GM12878 (cell line): ENCODE measurements around the gene TNP2. TPM values are rescaled to one million over a fixed set of nuclear protein-coding genes. Genes with fewer than 3 reads are reported as not detected.

ENCODE experiments used
- ATAC-seq: fragments of 200-7000 bp; cut with Tn5 transposase; 3 replicates; pipeline ENCODE4 v1.9.1; 2020; ENCODE audit warnings: mild to moderate bottlenecking, moderate library complexity
- BruUV-seq: library from RNA; stranded (reverse); fragments of 400-500 nt; replicated peaks from 2 replicates; lab custom pipeline; 2021; lab: Mats Ljungman, UMichigan
- CTCF ChIA-PET: fragments of 300-600 bp; sonication (Branson Sonifier 250); formaldehyde crosslinking; extraction: SDS; loops from one replicate; lab custom pipeline; 2021; ENCODE audit warnings: inconsistent platforms; lab: Yijun Ruan, JAX
- POLR2A ChIA-PET: fragments of 350-600 bp; formaldehyde crosslinking; extraction: SDS; loops from one replicate; lab custom pipeline; 2021; ENCODE audit warnings: inconsistent platforms; lab: Charles Lee
- RAD21 ChIA-PET: fragments of 300-600 bp; sonication (Branson Sonifier 250); formaldehyde crosslinking; loops from one replicate; lab custom pipeline; 2023; ENCODE audit warnings: antibody characterized with exemption; ENCODE audit not compliant: unreplicated experiment; lab: Charles Lee
- SMC1A ChIA-PET: fragments of 300-600 bp; sonication (Branson Sonifier 250); formaldehyde crosslinking; loops from one replicate; lab custom pipeline; 2023; ENCODE audit not compliant: unreplicated experiment, uncharacterized antibody; lab: Charles Lee
- DNase-seq: peaks from one replicate; pipeline ENCODE4 v3.0.0-alpha.2; 2011; ENCODE audit warnings: low read depth, low spot score
- FAIRE-seq: peaks from 3 replicates; lab custom pipeline; 2011; peaks lifted over from hg19 to GRCh38; lab: Jason Lieb, UNC
- H2AFZ ChIP-seq: 2 replicates; pipeline ENCODE4 v1.6.0; 2011; ENCODE audit warnings: low read depth, low read length, control low read depth; ENCODE audit not compliant: control insufficient read depth
- H3K27ac ChIP-seq: 2 replicates; pipeline ENCODE4 v1.5.1; 2011; ENCODE audit warnings: control low read depth; ENCODE audit not compliant: control insufficient read depth, insufficient read depth
- H3K27me3 ChIP-seq, 2 experiments: replicated peaks in 1 of 2; 2 replicates each; pipeline versions ENCODE4 v1.6.0 to v1.6.1; 2011; ENCODE audit warnings: low read length in 1 of 2; ENCODE audit not compliant: control insufficient read depth in 2 of 2, insufficient read depth in 2 of 2
- H3K36me3 ChIP-seq, 2 experiments: 2 replicates each; pipeline ENCODE4 v1.5.1; 2011; ENCODE audit warnings: low read length in 1 of 2; ENCODE audit not compliant: control insufficient read depth in 2 of 2, insufficient read depth in 2 of 2
- H3K4me1 ChIP-seq: 2 replicates; pipeline ENCODE4 v1.6.1; 2011; ENCODE audit warnings: mild to moderate bottlenecking, low read length, moderate library complexity, mixed read lengths; ENCODE audit not compliant: control insufficient read depth, insufficient read depth
- H3K4me2 ChIP-seq: 2 replicates; pipeline ENCODE4 v1.6.0; 2011; ENCODE audit warnings: control low read depth; ENCODE audit not compliant: control insufficient read depth, insufficient read depth
- H3K4me3 ChIP-seq: fragments of 200-600 bp; sonication (generic); 2 replicates; pipeline ENCODE4 v1.5.1; 2016
- H3K79me2 ChIP-seq: 2 replicates; pipeline ENCODE4 v1.6.0; 2011; ENCODE audit warnings: low read length; ENCODE audit not compliant: control insufficient read depth, insufficient read depth
- H3K9ac ChIP-seq: 2 replicates; pipeline ENCODE4 v1.8.0; 2011; ENCODE audit warnings: low read length, control low read depth, mixed read lengths; ENCODE audit not compliant: control insufficient read depth, insufficient read depth
- H3K9me3 ChIP-seq: replicated peaks from 3 replicates; pipeline ENCODE4 v1.5.1; 2011; ENCODE audit warnings: mild to moderate bottlenecking, low read length; ENCODE audit not compliant: control insufficient read depth, insufficient read depth
- H4K20me1 ChIP-seq: 2 replicates; pipeline ENCODE4 v1.6.0; 2011; ENCODE audit not compliant: control insufficient read depth, insufficient read depth
- CBX5 ChIP-seq: sonication (generic); IDR thresholded peaks from 2 replicates; pipeline ENCODE4 v1.6.1; 2016; ENCODE audit warnings: low read depth, moderate library complexity, mild to moderate bottlenecking, inconsistent platforms
- EED ChIP-seq: sonication (generic); IDR thresholded peaks from 2 replicates; pipeline ENCODE4 v1.6.1; 2016; ENCODE audit warnings: antibody characterized with exemption, low read depth
- WGBS: methylation state at CpG from one replicate; pipeline ENCODE4 v1.1.6; 2016; ENCODE audit warnings: low lambda C conversion rate; ENCODE audit not compliant: insufficient replicate concordance, insufficient coverage; ENCODE audit errors: missing lambda C conversion rate; 5-methylcytosine and 5-hydroxymethylcytosine counted together
- in situ Hi-C: fragments of 300-500 bp; cut with MboI; formaldehyde crosslinking; loops from 9 replicates; pipeline ENCODE4 v1.14.3; 2018; ENCODE audit warnings: mixed read lengths
- intact Hi-C: fragments of 100-400 bp; cut with micrococcal nuclease; formaldehyde crosslinking; loops from one replicate; pipeline ENCODE4 v1.14.2; 2022; ENCODE audit not compliant: unreplicated experiment
- microRNA-seq: library from miRNA; unstranded; fragments of <30 nt; microRNA quantifications from one replicate; pipeline ENCODE4, GENCODE V29; 2018
- polyA plus RNA-seq, 11 experiments: library from polyadenylated mRNA; depleted of rRNA in 4 of 11; unstranded in 6 of 11; stranded (reverse) in 5 of 11; fragments of >200 nt; fragmentation: Nextera tagmentation in 4 of 11; fragmentation: Illumina TruSeq in 1 of 11; extraction: Ambion mirVana in 4 of 11; extraction: Trizol in 1 of 11; gene quantifications; 1 replicate in 1 of 11; 2 replicates in 10 of 11; pipeline versions ENCODE4 v1.2.1 to v1.2.3, GENCODE V29; 2011 to 2016; ENCODE audit warnings: inconsistent platforms in 2 of 11, missing spikeins in 2 of 11, low read depth in 1 of 11
- small RNA-seq: library from RNA; depleted of rRNA; stranded (forward); fragments of <200 nt; gene quantifications from one replicate; pipeline ENCODE3, GENCODE V24; 2014
- total RNA-seq, 4 experiments: library from RNA; depleted of rRNA in 3 of 4; stranded (reverse); fragments of >200 nt in 3 of 4; fragmentation: Illumina TruSeq in 1 of 4; extraction: Trizol in 1 of 4; gene quantifications; 2 replicates each; pipeline versions ENCODE4 v1.2.1 to v1.2.3, GENCODE V29; 2013 to 2021
- TF ChIP-seq, protein P1 (sequence below), 3 experiments: IDR thresholded peaks in 2 of 3; conservative IDR thresholded peaks in 1 of 3; 2 replicates each; pipeline ENCODE4 v1.5.1; 2011; ENCODE audit warnings: low read depth in 3 of 3, low read length in 3 of 3, mild to moderate bottlenecking in 3 of 3, control low read depth in 2 of 3, moderate library complexity in 2 of 3, inconsistent platforms in 1 of 3, mixed read lengths in 1 of 3; ENCODE audit not compliant: control insufficient read depth in 2 of 3, insufficient read depth in 1 of 3; ENCODE audit errors: extremely low read depth in 1 of 3

The TNP2 gene
- total and polyA plus RNA-seq, 10 of the 15 experiments (the other 5 are each of a cell fraction or from before 2014, with no cell fraction given) = not detected

DNA sequence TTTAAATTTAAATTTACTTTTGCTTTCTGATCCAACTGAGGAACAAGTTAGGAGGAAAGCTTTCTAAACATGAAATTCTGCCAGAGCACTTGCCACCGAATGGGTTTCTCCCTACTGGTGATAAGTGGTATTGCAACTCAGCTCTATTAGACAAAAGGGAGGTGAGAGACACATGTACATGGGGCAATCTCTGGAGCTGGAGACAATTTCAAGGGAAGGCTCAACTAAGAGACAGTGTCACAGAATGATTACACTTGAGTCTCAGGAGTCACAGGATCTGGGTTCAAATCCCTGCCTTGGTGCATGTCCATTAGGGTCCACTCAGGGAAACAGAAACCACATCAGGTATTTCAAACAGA lies 50.5 kb downstream of the TNP2 start:
- H3K9ac ChIP-seq = no peak overlapping the region
- BruUV-seq = no TSS peak
- FAIRE-seq = no peak
- H2AFZ ChIP-seq = no peak overlapping the region
- in situ Hi-C loops = no loop called here
- no peaks in the 10 kb centered on the region for H3K27me3 ChIP-seq
- H4K20me1 ChIP-seq = no peaks in the 10 kb centered on the region
- TF ChIP-seq EED (no peak), CBX5 (peak; percentile 46; the same call in 1 of the 2 replicates)
- TF ChIP-seq, protein P1, sequence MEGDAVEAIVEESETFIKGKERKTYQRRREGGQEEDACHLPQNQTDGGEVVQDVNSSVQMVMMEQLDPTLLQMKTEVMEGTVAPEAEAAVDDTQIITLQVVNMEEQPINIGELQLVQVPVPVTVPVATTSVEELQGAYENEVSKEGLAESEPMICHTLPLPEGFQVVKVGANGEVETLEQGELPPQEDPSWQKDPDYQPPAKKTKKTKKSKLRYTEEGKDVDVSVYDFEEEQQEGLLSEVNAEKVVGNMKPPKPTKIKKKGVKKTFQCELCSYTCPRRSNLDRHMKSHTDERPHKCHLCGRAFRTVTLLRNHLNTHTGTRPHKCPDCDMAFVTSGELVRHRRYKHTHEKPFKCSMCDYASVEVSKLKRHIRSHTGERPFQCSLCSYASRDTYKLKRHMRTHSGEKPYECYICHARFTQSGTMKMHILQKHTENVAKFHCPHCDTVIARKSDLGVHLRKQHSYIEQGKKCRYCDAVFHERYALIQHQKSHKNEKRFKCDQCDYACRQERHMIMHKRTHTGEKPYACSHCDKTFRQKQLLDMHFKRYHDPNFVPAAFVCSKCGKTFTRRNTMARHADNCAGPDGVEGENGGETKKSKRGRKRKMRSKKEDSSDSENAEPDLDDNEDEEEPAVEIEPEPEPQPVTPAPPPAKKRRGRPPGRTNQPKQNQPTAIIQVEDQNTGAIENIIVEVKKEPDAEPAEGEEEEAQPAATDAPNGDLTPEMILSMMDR (IDR thresholded peaks at IDR 0.05 in 2 of 3, conservative IDR thresholded peaks at IDR 0.05 in 1 of 3; ENCODE audit: control insufficient read depth in 2 of 3, extremely low read depth in 1 of 3, insufficient read depth in 1 of 3, low read depth in 3 of 3, low read length in 3 of 3) = peak in 2 of 3 experiments; percentile 54 to 55; a peak in 4 of 6 replicates
- intact Hi-C loops = no loop called here
- no peak overlapping the region for H3K27ac ChIP-seq
- ChIA-PET POLR2A (interaction anchor here (0.6 to 2.1 kb wide), 3 partner anchors 9 to 26 kb away, joined by 3 to 9 read pairs (median 4); no protein-coding TSS in a partner anchor), SMC1A (interaction anchor here (0.6 to 2.7 kb wide), 9 partner anchors 9 to 37 kb away, joined by 3 to 12 read pairs (median 3); partner anchors contain the start of gene SOCS1), CTCF (interaction anchor here (0.8 to 1.7 kb wide), 6 partner anchors 9 to 138 kb away, joined by 3 to 4 read pairs (median 3); no protein-coding TSS in a partner anchor), RAD21 (interaction anchor here (1.0 to 2.0 kb wide), 2 partner anchors 9 to 37 kb away, joined by 3 to 8 read pairs; partner anchors contain the start of gene SOCS1)
- no peak for DNase-seq
- H3K4me3 ChIP-seq = no peak overlapping the region
- H3K79me2 ChIP-seq = no peaks in the 10 kb centered on the region
- H3K36me3 ChIP-seq = no peaks in the 10 kb centered on the region
- no peak overlapping the region for H3K4me2 ChIP-seq
- ATAC-seq = no peak
- peaks cover 1% of the 10 kb centered on the region; the same call in 1 of the 2 replicates for H3K4me1 ChIP-seq
- peaks cover 12% of the 10 kb centered on the region for H3K9me3 ChIP-seq
- WGBS = 91% methylated on average over 1 of the region's 1 CpG

Small RNA genes lying within 50 kb of the gene (microRNA-seq; reads per million reads assigned to microRNA genes)
- gene MIR548H2 = not detected

Small RNA genes lying within 50 kb of the gene (small RNA-seq; reads per million reads assigned to genes)
- not detected for gene MIR548H2
- not detected for gene RF00019
- gene RF00554 = not detected

Other genes starting within 250 kb of the TNP2 start
- gene SOCS1, start 13.1 kb downstream of the TNP2 start, total RNA-seq (2014; rRNA removed) = 9.8 and 10.1 TPM in 2 replicates
- gene SOCS1, start 13.1 kb downstream of the TNP2 start, total RNA-seq (2014; rRNA removed; fragmentation: Illumina TruSeq; extraction: Trizol) = 2.7 and 3.8 TPM in 2 replicates
- gene SOCS1, start 13.1 kb downstream of the TNP2 start, total RNA-seq (2021) = 35.4 and 37.2 TPM in 2 replicates
- gene SOCS1, start 13.1 kb downstream of the TNP2 start, polyA plus RNA-seq (2011; rRNA removed) = 4.8 and 12.3 TPM in 2 replicates
- gene SOCS1, start 13.1 kb downstream of the TNP2 start, polyA plus RNA-seq (2014; fragmentation: Illumina TruSeq; extraction: Trizol) = 0.41 and 2.4 TPM in 2 replicates
- gene SOCS1, start 13.1 kb downstream of the TNP2 start, polyA plus RNA-seq (2014; fragmentation: Nextera tagmentation; extraction: Ambion mirVana) = 1 to 10 TPM in 1 of 2 experiments, under 1 TPM in 1; 0.42 to 1.2 TPM
- 39.8 and 43.4 TPM in 2 replicates for gene SOCS1, start 13.1 kb downstream of the TNP2 start, polyA plus RNA-seq (2014; rRNA removed)
- 10 to 100 TPM; 16.4 to 25.8 TPM for gene SOCS1, start 13.1 kb downstream of the TNP2 start, polyA plus RNA-seq (2016; fragmentation: Nextera tagmentation; extraction: Ambion mirVana)
- not detected in 2 replicates for gene PRM3, start 4.3 kb upstream of the TNP2 start, total RNA-seq (2014; rRNA removed)
- gene PRM3, start 4.3 kb upstream of the TNP2 start, total RNA-seq (2014; rRNA removed; fragmentation: Illumina TruSeq; extraction: Trizol) = not detected in 2 replicates
- not detected in 2 replicates for gene PRM3, start 4.3 kb upstream of the TNP2 start, total RNA-seq (2021)
- not detected in 2 replicates for gene PRM3, start 4.3 kb upstream of the TNP2 start, polyA plus RNA-seq (2011; rRNA removed)
- gene PRM3, start 4.3 kb upstream of the TNP2 start, polyA plus RNA-seq (2014; fragmentation: Illumina TruSeq; extraction: Trizol) = not detected in 2 replicates
- not detected for gene PRM3, start 4.3 kb upstream of the TNP2 start, polyA plus RNA-seq (2014; fragmentation: Nextera tagmentation; extraction: Ambion mirVana)
- gene PRM3, start 4.3 kb upstream of the TNP2 start, polyA plus RNA-seq (2014; rRNA removed) = not detected in 2 replicates
- not detected for gene PRM3, start 4.3 kb upstream of the TNP2 start, polyA plus RNA-seq (2016; fragmentation: Nextera tagmentation; extraction: Ambion mirVana)
- not detected in 2 replicates for gene PRM2, start 7.2 kb upstream of the TNP2 start, total RNA-seq (2014; rRNA removed)
- gene PRM2, start 7.2 kb upstream of the TNP2 start, total RNA-seq (2014; rRNA removed; fragmentation: Illumina TruSeq; extraction: Trizol) = not detected in 2 replicates
- gene PRM2, start 7.2 kb upstream of the TNP2 start, total RNA-seq (2021) = not detected in 2 replicates
- gene PRM2, start 7.2 kb upstream of the TNP2 start, polyA plus RNA-seq (2011; rRNA removed) = not detected in 2 replicates
- not detected in 2 replicates for gene PRM2, start 7.2 kb upstream of the TNP2 start, polyA plus RNA-seq (2014; fragmentation: Illumina TruSeq; extraction: Trizol)
- not detected for gene PRM2, start 7.2 kb upstream of the TNP2 start, polyA plus RNA-seq (2014; fragmentation: Nextera tagmentation; extraction: Ambion mirVana)
- 0.27 TPM in 1 of 2 replicates, not detected in the other for gene PRM2, start 7.2 kb upstream of the TNP2 start, polyA plus RNA-seq (2014; rRNA removed)
- not detected for gene PRM2, start 7.2 kb upstream of the TNP2 start, polyA plus RNA-seq (2016; fragmentation: Nextera tagmentation; extraction: Ambion mirVana)
- not detected in 2 replicates for gene PRM1, start 12.0 kb upstream of the TNP2 start, total RNA-seq (2014; rRNA removed)
- not detected in 2 replicates for gene PRM1, start 12.0 kb upstream of the TNP2 start, total RNA-seq (2014; rRNA removed; fragmentation: Illumina TruSeq; extraction: Trizol)
- gene PRM1, start 12.0 kb upstream of the TNP2 start, total RNA-seq (2021) = 0.56 TPM in 1 of 2 replicates, not detected in the other
- not detected in 2 replicates for gene PRM1, start 12.0 kb upstream of the TNP2 start, polyA plus RNA-seq (2011; rRNA removed)
- not detected in 2 replicates for gene PRM1, start 12.0 kb upstream of the TNP2 start, polyA plus RNA-seq (2014; fragmentation: Illumina TruSeq; extraction: Trizol)
- under 1 TPM in 1 of 2 experiments, not detected in 1; 0.20 TPM for gene PRM1, start 12.0 kb upstream of the TNP2 start, polyA plus RNA-seq (2014; fragmentation: Nextera tagmentation; extraction: Ambion mirVana)
- not detected in 2 replicates for gene PRM1, start 12.0 kb upstream of the TNP2 start, polyA plus RNA-seq (2014; rRNA removed)
- gene PRM1, start 12.0 kb upstream of the TNP2 start, polyA plus RNA-seq (2016; fragmentation: Nextera tagmentation; extraction: Ambion mirVana) = not detected
- gene RMI2, start 76.1 kb upstream of the TNP2 start, total RNA-seq (2014; rRNA removed) = 30.3 and 38.6 TPM in 2 replicates
- gene RMI2, start 76.1 kb upstream of the TNP2 start, total RNA-seq (2014; rRNA removed; fragmentation: Illumina TruSeq; extraction: Trizol) = 25.4 and 26.6 TPM in 2 replicates
- 39.2 and 39.3 TPM in 2 replicates for gene RMI2, start 76.1 kb upstream of the TNP2 start, total RNA-seq (2021)
- 34.0 and 51.7 TPM in 2 replicates for gene RMI2, start 76.1 kb upstream of the TNP2 start, polyA plus RNA-seq (2011; rRNA removed)
- gene RMI2, start 76.1 kb upstream of the TNP2 start, polyA plus RNA-seq (2014; fragmentation: Illumina TruSeq; extraction: Trizol) = 47.1 and 65.7 TPM in 2 replicates
- 10 to 100 TPM in 1 of 2 experiments, 1 to 10 TPM in 1; 9.6 to 21.7 TPM for gene RMI2, start 76.1 kb upstream of the TNP2 start, polyA plus RNA-seq (2014; fragmentation: Nextera tagmentation; extraction: Ambion mirVana)
- gene RMI2, start 76.1 kb upstream of the TNP2 start, polyA plus RNA-seq (2014; rRNA removed) = 28.5 and 34.6 TPM in 2 replicates
- gene RMI2, start 76.1 kb upstream of the TNP2 start, polyA plus RNA-seq (2016; fragmentation: Nextera tagmentation; extraction: Ambion mirVana) = 10 to 100 TPM; 26.4 to 68.8 TPM